Measurements from ENCODE around the gene TMEM266.

Gene TMEM266

GRCh38 chr15:76189106-76189505 is 129.3 kb downstream of the TMEM266 start:
- DNase-seq = no peak

- DNase-seq = no peak
Measured at GRCh38 chr15:76190070-76190564, 130.3 kb downstream of the TMEM266 start.

GRCh38 chr15:76190751-76191538 is 131.2 kb downstream of the TMEM266 start:
- DNase-seq = peak; percentile 50 to 58

GRCh38 chr15:76191539-76192244 is 131.9 kb downstream of the TMEM266 start:
- DNase-seq = no peak

GRCh38 chr15:76192715-76193114 is 132.9 kb downstream of the TMEM266 start:
- DNase-seq = no peak

- DNase-seq = no peak
Measured at GRCh38 chr15:76193934-76194333, 134.1 kb downstream of the TMEM266 start.

- no peak for DNase-seq
Measured at GRCh38 chr15:76195506-76196268, 135.9 kb downstream of the TMEM266 start.

- DNase-seq = no peak
Measured at GRCh38 chr15:76196269-76197231, 136.8 kb downstream of the TMEM266 start.

- no peak for DNase-seq
Measured at GRCh38 chr15:76197703-76198455, 138.1 kb downstream of the TMEM266 start.

- DNase-seq = no peak
Measured at GRCh38 chr15:76198456-76199105, 138.8 kb downstream of the TMEM266 start.

- DNase-seq = no peak
Measured at GRCh38 chr15:76199106-76200082, 139.6 kb downstream of the TMEM266 start.

GRCh38 chr15:76200083-76200465 is 140.3 kb downstream of the TMEM266 start:
- no peak for DNase-seq

- no peak for DNase-seq
Measured at GRCh38 chr15:76200641-76201105, 140.9 kb downstream of the TMEM266 start.

- DNase-seq = no peak
Measured at GRCh38 chr15:76201536-76202255, 141.9 kb downstream of the TMEM266 start.

GRCh38 chr15:76203346-76204108 is 143.7 kb downstream of the TMEM266 start:
- no peak for DNase-seq

GRCh38 chr15:76204109-76204845 is 144.5 kb downstream of the TMEM266 start:
- no peak for DNase-seq

- DNase-seq = no peak
Measured at GRCh38 chr15:76204916-76205460, 145.2 kb downstream of the TMEM266 start.

Data from CD4-positive, alpha-beta T cell treated with Interleukin-1 beta for 1 hour (primary cell).